LHCN-M2 (cell line): ENCODE data around the gene MAP3K21. TPM values are rescaled to one million over a fixed set of nuclear protein-coding genes. Genes with fewer than 3 reads are reported as not detected.

Experiments used
- total RNA-seq: library from RNA; depleted of rRNA; stranded (reverse); fragments of >200 nt; gene quantifications from 2 replicates; pipeline ENCODE4 v1.2.3, GENCODE V29; 2014; rRNA removed

MAP3K21 gene
- total RNA-seq, 1 experiment from 2014 or later = not detected

Other genes with a start within 250 kb of the MAP3K21 start
- gene PCNX2, start 32.0 kb upstream of the MAP3K21 start, total RNA-seq = 4.5 and 6.2 TPM in 2 replicates